Naive thymus-derived CD4-positive, alpha-beta T cell (primary cell): ENCODE measurements around the gene CFAP65. TPM values are rescaled to one million over a fixed set of nuclear protein-coding genes. Genes with fewer than 3 reads are reported as not detected.

ENCODE experiments used
- ATAC-seq: fragments of 150-1000 bp; cut with Tn5 transposase; 2 replicates; pipeline ENCODE4 v1.10.0; 2021; ENCODE audit warnings: mild to moderate bottlenecking, moderate library complexity
- CTCF ChIA-PET: fragments of 350-600 bp; sonication (Branson Sonifier 250); formaldehyde crosslinking; loops from one replicate; lab custom pipeline; 2021; ENCODE audit warnings: antibody characterized with exemption; lab: Charles Lee
- POLR2A ChIA-PET: fragments of 350-600 bp; sonication (Branson Sonifier 250); formaldehyde crosslinking; loops from one replicate; lab custom pipeline; 2021; ENCODE audit warnings: antibody characterized with exemption, inconsistent platforms; lab: Charles Lee
- DNase-seq, 9 donors: peaks; one replicate each; pipeline versions ENCODE4 v3.0.0 to v3.0.0-alpha.2; 2020 to 2022; ENCODE audit warnings: mixed read lengths in 1 of 9
- H3K27ac ChIP-seq: one replicate; pipeline ENCODE4 v1.7.0; 2013; ENCODE audit warnings: mild to moderate bottlenecking, low read depth, low read length, moderate library complexity
- H3K27me3 ChIP-seq, 2 donors: one replicate each; pipeline ENCODE4 v1.7.0; 2013; ENCODE audit warnings: low read length in 2 of 2, mild to moderate bottlenecking in 2 of 2, moderate library complexity in 2 of 2; ENCODE audit not compliant: control insufficient read depth in 2 of 2, insufficient read depth in 2 of 2
- H3K36me3 ChIP-seq, 3 experiments: 1 replicate in 2 of 3; 2 replicates in 1 of 3; pipeline ENCODE4 v1.7.0; 2013; ENCODE audit warnings: low read length in 3 of 3, mild to moderate bottlenecking in 3 of 3, moderate library complexity in 1 of 3; ENCODE audit not compliant: insufficient read depth in 3 of 3, control insufficient read depth in 2 of 3
- H3K4me1 ChIP-seq, 2 donors: one replicate each; pipeline ENCODE4 v1.7.0; 2013; ENCODE audit warnings: low read length in 2 of 2, mild to moderate bottlenecking in 2 of 2, moderate library complexity in 1 of 2; ENCODE audit not compliant: control insufficient read depth in 2 of 2, insufficient read depth in 2 of 2
- H3K4me3 ChIP-seq: 2 replicates; pipeline ENCODE4 v1.7.0; 2013; ENCODE audit warnings: mild to moderate bottlenecking, low read length
- H3K9me3 ChIP-seq, 3 experiments: 1 replicate in 2 of 3; 2 replicates in 1 of 3; pipeline ENCODE4 v1.7.0; 2013; ENCODE audit warnings: low read length in 3 of 3; ENCODE audit not compliant: control insufficient read depth in 2 of 3
- H3K27ac Mint-ChIP-seq, 9 donors: one replicate each; pipeline ENCODE4 v1.8.0; 2020 to 2022; ENCODE audit warnings: mixed read lengths in 9 of 9, mild to moderate bottlenecking in 8 of 9, moderate library complexity in 5 of 9, inconsistent platforms in 2 of 9
- H3K27me3 Mint-ChIP-seq, 5 donors: one replicate each; pipeline ENCODE4 v1.8.0; 2021 to 2022; ENCODE audit warnings: mixed read lengths in 5 of 5, mild to moderate bottlenecking in 1 of 5
- H3K36me3 Mint-ChIP-seq, 5 donors: one replicate each; pipeline ENCODE4 v1.8.0; 2020 to 2022; ENCODE audit warnings: mixed read lengths in 5 of 5, mild to moderate bottlenecking in 3 of 5, inconsistent platforms in 1 of 5
- H3K4me1 Mint-ChIP-seq, 7 donors: one replicate each; pipeline ENCODE4 v1.8.0; 2020 to 2022; ENCODE audit warnings: mixed read lengths in 7 of 7, mild to moderate bottlenecking in 3 of 7, inconsistent platforms in 1 of 7
- H3K4me3 Mint-ChIP-seq, 10 donors: one replicate each; pipeline ENCODE4 v1.8.0; 2020 to 2022; ENCODE audit warnings: mild to moderate bottlenecking in 10 of 10, mixed read lengths in 10 of 10, moderate library complexity in 6 of 10, inconsistent platforms in 2 of 10
- H3K9me3 Mint-ChIP-seq, 11 donors: one replicate each; pipeline ENCODE4 v1.8.0; 2020 to 2022; ENCODE audit warnings: mixed read lengths in 11 of 11, mild to moderate bottlenecking in 4 of 11, inconsistent platforms in 1 of 11, moderate library complexity in 1 of 11
- intact Hi-C, 2 donors: fragments of 100-400 bp; cut with micrococcal nuclease; formaldehyde crosslinking; loops; one replicate each; pipeline ENCODE4 v1.15.1; 2023
- polyA plus RNA-seq, 2 donors: library from polyadenylated mRNA; unstranded; fragments of 300-500 nt; fragmentation: Illumina TruSeq; gene quantifications; one replicate each; pipeline ENCODE4 v1.2.3, GENCODE V29; 2021
- total RNA-seq, 6 experiments: library from RNA in 5 of 6; stranded (reverse) in 5 of 6; gene quantifications; 1 replicate in 5 of 6; 2 replicates in 1 of 6; pipeline ENCODE4 v1.2.3 and lab custom pipeline; 2021 to 2026

The CFAP65 gene
- total and polyA plus RNA-seq, 7 experiments from 2014 or later, result not detected

- POLR2A ChIA-PET, result no interaction called here
- ATAC-seq, result peak; percentile 3
- CTCF ChIA-PET, result interaction anchor here (0.7 to 2.5 kb wide), 11 partner anchors 12 to 319 kb away, joined by 3 to 12 read pairs (median 4); partner anchors contain the start of gene CFAP65
- H3K36me3 Mint-ChIP-seq, result no peaks in the 10 kb centered on the region
- H3K27me3 Mint-ChIP-seq, result peaks cover 16 to 37% (median 22%) of the 10 kb centered on the region in 5 donors
- H3K4me1 Mint-ChIP-seq, result no peaks in the 10 kb centered on the region
- no peaks in the 10 kb centered on the region for H3K36me3 ChIP-seq
- no peak overlapping the region for H3K27ac ChIP-seq
- H3K4me3 ChIP-seq, result no peak overlapping the region
- DNase-seq, result no peak
- no peaks in the 10 kb centered on the region for H3K4me1 ChIP-seq
- H3K27ac Mint-ChIP-seq, result peak overlapping the region in 1 of 9 donors; percentile 14
- H3K27me3 ChIP-seq, result peaks cover 0 to 3% of the 10 kb centered on the region in 2 donors
- no peaks in the 10 kb centered on the region for H3K9me3 Mint-ChIP-seq
- no peak overlapping the region for H3K4me3 Mint-ChIP-seq
- intact Hi-C loops, result loop anchor here (1.0 kb wide), 4 partner anchors 29 to 176 kb away; no protein-coding TSS in a partner anchor
- no peaks in the 10 kb centered on the region for H3K9me3 ChIP-seq
Measured at GRCh38 chr2:219028996-219029828, 12.1 kb downstream of the CFAP65 start.

- CTCF ChIA-PET, result interaction anchor here (0.6 kb wide), 1 partner anchor 44 kb away, joined by 5 read pairs; no protein-coding TSS in a partner anchor
- POLR2A ChIA-PET, result no interaction called here
- no peak overlapping the region for H3K27ac Mint-ChIP-seq
- Histone ChIP-seq H3K4me1 (no peaks in the 10 kb centered on the region), H3K27me3 (peaks cover 0 to 3% of the 10 kb centered on the region in 2 donors), H3K27ac (no peak overlapping the region), H3K4me3 (no peak overlapping the region), H3K36me3 (no peaks in the 10 kb centered on the region), H3K9me3 (no peaks in the 10 kb centered on the region)
- no peaks in the 10 kb centered on the region for H3K4me1 Mint-ChIP-seq
- H3K36me3 Mint-ChIP-seq, result no peaks in the 10 kb centered on the region
- peaks cover 7 to 30% (median 15%) of the 10 kb centered on the region in 5 donors for H3K27me3 Mint-ChIP-seq
- DNase-seq (no peak), ATAC-seq (no peak)
- intact Hi-C loops, result no loop called here
- H3K9me3 Mint-ChIP-seq, result no peaks in the 10 kb centered on the region
- no peak overlapping the region for H3K4me3 Mint-ChIP-seq
Measured at GRCh38 chr2:219028141-219028540, 13.2 kb downstream of the CFAP65 start.

- no peaks in the 10 kb centered on the region for H3K9me3 Mint-ChIP-seq
- Histone ChIP-seq H3K4me3 (no peak overlapping the region), H3K27me3 (peaks cover 0 to 3% of the 10 kb centered on the region in 2 donors), H3K4me1 (no peaks in the 10 kb centered on the region), H3K36me3 (no peaks in the 10 kb centered on the region), H3K9me3 (no peaks in the 10 kb centered on the region), H3K27ac (no peak overlapping the region)
- H3K36me3 Mint-ChIP-seq, result no peaks in the 10 kb centered on the region
- no peak for DNase-seq
- H3K4me1 Mint-ChIP-seq, result no peaks in the 10 kb centered on the region
- H3K4me3 Mint-ChIP-seq, result no peak overlapping the region
- H3K27me3 Mint-ChIP-seq, result peaks cover 6 to 29% (median 13%) of the 10 kb centered on the region in 5 donors
- ChIA-PET POLR2A (no interaction called here), CTCF (interaction anchor here (0.6 to 1.5 kb wide), 4 partner anchors 16 to 127 kb away, joined by 3 to 5 read pairs (median 3); no protein-coding TSS in a partner anchor)
- intact Hi-C loops, result no loop called here
- no peak for ATAC-seq
- no peak overlapping the region for H3K27ac Mint-ChIP-seq
Measured at GRCh38 chr2:219027511-219028055, 13.7 kb downstream of the CFAP65 start.

GRCh38 chr2:219026946-219027345 is 14.4 kb downstream of the CFAP65 start:
- Histone ChIP-seq H3K36me3 (no peaks in the 10 kb centered on the region), H3K4me1 (no peaks in the 10 kb centered on the region), H3K9me3 (no peaks in the 10 kb centered on the region), H3K27me3 (peaks cover 0 to 3% of the 10 kb centered on the region in 2 donors), H3K4me3 (no peak overlapping the region), H3K27ac (no peak overlapping the region)
- H3K36me3 Mint-ChIP-seq, result no peaks in the 10 kb centered on the region
- H3K4me1 Mint-ChIP-seq, result no peaks in the 10 kb centered on the region
- H3K9me3 Mint-ChIP-seq, result no peaks in the 10 kb centered on the region
- intact Hi-C loops, result no loop called here
- no peak for ATAC-seq
- H3K27me3 Mint-ChIP-seq, result peaks cover 1 to 22% (median 8%) of the 10 kb centered on the region in 5 donors
- ChIA-PET CTCF (interaction anchor here (0.7 to 1.5 kb wide), 3 partner anchors 16 to 128 kb away, joined by 3 read pairs; no protein-coding TSS in a partner anchor), POLR2A (no interaction called here)
- no peak overlapping the region for H3K4me3 Mint-ChIP-seq
- no peak overlapping the region for H3K27ac Mint-ChIP-seq
- DNase-seq, result no peak

- Mint-ChIP-seq H3K27ac (no peak overlapping the region), H3K4me3 (no peak overlapping the region), H3K4me1 (no peaks in the 10 kb centered on the region), H3K27me3 (peaks cover 1 to 13% (median 6%) of the 10 kb centered on the region in 5 donors), H3K36me3 (no peaks in the 10 kb centered on the region), H3K9me3 (no peaks in the 10 kb centered on the region)
- Histone ChIP-seq H3K9me3 (no peaks in the 10 kb centered on the region), H3K4me1 (no peaks in the 10 kb centered on the region), H3K4me3 (no peak overlapping the region), H3K27me3 (peaks cover 0 to 3% of the 10 kb centered on the region in 2 donors), H3K27ac (no peak overlapping the region), H3K36me3 (no peaks in the 10 kb centered on the region)
- CTCF ChIA-PET, result interaction anchor here (1.4 to 1.5 kb wide), 2 partner anchors 15 to 106 kb away, joined by 3 read pairs; no protein-coding TSS in a partner anchor
- intact Hi-C loops, result no loop called here
- DNase-seq (no peak), ATAC-seq (no peak)
- POLR2A ChIA-PET, result no interaction called here
Measured at GRCh38 chr2:219025637-219026585, 15.4 kb downstream of the CFAP65 start.

GRCh38 chr2:219024059-219024458 is 17.3 kb downstream of the CFAP65 start:
- Mint-ChIP-seq H3K9me3 (no peaks in the 10 kb centered on the region), H3K4me3 (no peak overlapping the region), H3K27me3 (peaks cover 0 to 13% (median 0%) of the 10 kb centered on the region in 5 donors), H3K36me3 (no peaks in the 10 kb centered on the region), H3K27ac (no peak overlapping the region), H3K4me1 (no peaks in the 10 kb centered on the region)
- ChIA-PET POLR2A (no interaction called here), CTCF (no interaction called here)
- no peaks in the 10 kb centered on the region for H3K36me3 ChIP-seq
- no peaks in the 10 kb centered on the region for H3K27me3 ChIP-seq
- no peaks in the 10 kb centered on the region for H3K4me1 ChIP-seq
- no peak overlapping the region for H3K27ac ChIP-seq
- no peak for DNase-seq
- intact Hi-C loops, result no loop called here
- H3K9me3 ChIP-seq, result no peaks in the 10 kb centered on the region
- no peak overlapping the region for H3K4me3 ChIP-seq
- ATAC-seq, result no peak
